Tibial nerve (tissue), 4 donors: Measurements from ENCODE around the gene HOXA11. TPM values are rescaled to one million over a fixed set of nuclear protein-coding genes. Genes with fewer than 3 reads are reported as not detected.

Source experiments
- DNase-seq, 2 donors: peaks; one replicate each; pipeline ENCODE4 v3.0.0-alpha.2; 2019; ENCODE audit warnings: low spot score in 2 of 2
- H3K27ac ChIP-seq, 4 donors: fragments of 200-600 bp; sonication (generic) in 3 of 4; one replicate each; pipeline ENCODE4 v1.5.1; 2017 to 2019; ENCODE audit warnings: mild to moderate bottlenecking in 1 of 4
- H3K27me3 ChIP-seq, 2 donors: fragments of 200-600 bp; sonication (generic) in 1 of 2; one replicate each; pipeline versions ENCODE4 v1.5.1 to v1.6.0; 2017 to 2019
- H3K36me3 ChIP-seq, 3 donors: fragments of 200-600 bp; sonication (generic); one replicate each; pipeline ENCODE4 v1.5.1; 2018 to 2019
- H3K4me1 ChIP-seq, 4 donors: fragments of 200-600 bp; sonication (generic) in 3 of 4; one replicate each; pipeline ENCODE4 v1.5.1; 2017 to 2019
- H3K4me3 ChIP-seq, 4 donors: fragments of 200-600 bp; sonication (generic) in 3 of 4; one replicate each; pipeline ENCODE4 v1.5.1; 2017 to 2019; ENCODE audit warnings: mild to moderate bottlenecking in 1 of 4, moderate library complexity in 1 of 4
- H3K9me3 ChIP-seq, 4 donors: fragments of 200-600 bp; sonication (generic) in 3 of 4; one replicate each; pipeline ENCODE4 v1.5.1; 2017 to 2019
- EP300 ChIP-seq, 2 donors: sonication (generic); formaldehyde crosslinking; IDR thresholded peaks; one replicate each; pipeline ENCODE4 v1.6.1; 2017; ENCODE audit warnings: antibody characterized with exemption in 2 of 2, mild to moderate bottlenecking in 1 of 2
- POLR2A ChIP-seq, 2 donors: fragments of 450-650 bp; IDR thresholded peaks; one replicate each; pipeline ENCODE4 v1.6.1; 2017; ENCODE audit warnings: antibody characterized with exemption in 2 of 2, mild to moderate bottlenecking in 2 of 2, moderate library complexity in 2 of 2
- WGBS, 2 donors: methylation state at CpG; one replicate each; pipeline ENCODE4 v1.1.5; 2018; 5-methylcytosine and 5-hydroxymethylcytosine counted together
- total RNA-seq, 4 donors: library from RNA; depleted of rRNA; stranded (reverse); fragments of >200 nt; gene quantifications; one replicate each; pipeline ENCODE4 v1.1.0, GENCODE V29; 2016
- TF ChIP-seq, protein P1 (sequence below), 5 experiments: fragments of 200-600 bp in 3 of 5; fragments of 450-650 bp in 2 of 5; sonication (generic) in 3 of 5; IDR thresholded peaks; one replicate each; pipeline ENCODE4 v1.5.1; 2016 to 2019; ENCODE audit warnings: antibody characterized with exemption in 5 of 5, mild to moderate bottlenecking in 3 of 5, moderate library complexity in 2 of 5

The HOXA11 gene
- total RNA-seq, 4 donors from 2014 or later: 5.0 to 13.2 (median 9.5) TPM

GRCh38 chr7:27202862-27203134, 17.8 kb upstream of the HOXA11 start:
- Histone ChIP-seq H3K36me3 (no peaks in the 10 kb centered on the region), H3K4me1 (peaks cover 0 to 65% (median 34%) of the 10 kb centered on the region in 4 donors), H3K4me3 (no peak overlapping the region), H3K27ac (no peak overlapping the region), H3K9me3 (no peaks in the 10 kb centered on the region), H3K27me3 (peaks cover 6 to 93% of the 10 kb centered on the region in 2 donors)
- WGBS, 2 donors: 32 to 41% methylated on average over 3 of the region's 3 CpGs
- TF ChIP-seq, protein P1, sequence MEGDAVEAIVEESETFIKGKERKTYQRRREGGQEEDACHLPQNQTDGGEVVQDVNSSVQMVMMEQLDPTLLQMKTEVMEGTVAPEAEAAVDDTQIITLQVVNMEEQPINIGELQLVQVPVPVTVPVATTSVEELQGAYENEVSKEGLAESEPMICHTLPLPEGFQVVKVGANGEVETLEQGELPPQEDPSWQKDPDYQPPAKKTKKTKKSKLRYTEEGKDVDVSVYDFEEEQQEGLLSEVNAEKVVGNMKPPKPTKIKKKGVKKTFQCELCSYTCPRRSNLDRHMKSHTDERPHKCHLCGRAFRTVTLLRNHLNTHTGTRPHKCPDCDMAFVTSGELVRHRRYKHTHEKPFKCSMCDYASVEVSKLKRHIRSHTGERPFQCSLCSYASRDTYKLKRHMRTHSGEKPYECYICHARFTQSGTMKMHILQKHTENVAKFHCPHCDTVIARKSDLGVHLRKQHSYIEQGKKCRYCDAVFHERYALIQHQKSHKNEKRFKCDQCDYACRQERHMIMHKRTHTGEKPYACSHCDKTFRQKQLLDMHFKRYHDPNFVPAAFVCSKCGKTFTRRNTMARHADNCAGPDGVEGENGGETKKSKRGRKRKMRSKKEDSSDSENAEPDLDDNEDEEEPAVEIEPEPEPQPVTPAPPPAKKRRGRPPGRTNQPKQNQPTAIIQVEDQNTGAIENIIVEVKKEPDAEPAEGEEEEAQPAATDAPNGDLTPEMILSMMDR (IDR thresholded peaks at IDR 0.05): no peak
- no peak for TF ChIP-seq EP300 (IDR thresholded peaks at IDR 0.05)
- TF ChIP-seq POLR2A (IDR thresholded peaks at IDR 0.05): no peak
- no peak for DNase-seq

GRCh38 chr7:27202018-27202861, 17.2 kb upstream of the HOXA11 start:
- 29 to 41% methylated on average over 30 of the region's 30 CpGs for WGBS, 2 donors
- Histone ChIP-seq H3K9me3 (no peaks in the 10 kb centered on the region), H3K27ac (no peak overlapping the region), H3K4me3 (no peak overlapping the region), H3K27me3 (peaks cover 7 to 93% of the 10 kb centered on the region in 2 donors), H3K36me3 (no peaks in the 10 kb centered on the region), H3K4me1 (peaks cover 0 to 65% (median 34%) of the 10 kb centered on the region in 4 donors)
- TF ChIP-seq, protein P1 (IDR thresholded peaks at IDR 0.05): no peak
- peak in 1 of 2 donors; percentile 7 for TF ChIP-seq EP300 (IDR thresholded peaks at IDR 0.05)
- no peak for DNase-seq

GRCh38 chr7:27201580-27202017, 16.6 kb upstream of the HOXA11 start:
- H3K36me3 ChIP-seq: no peaks in the 10 kb centered on the region
- no peak overlapping the region for H3K27ac ChIP-seq
- DNase-seq: no peak
- peaks cover 0 to 65% (median 34%) of the 10 kb centered on the region in 4 donors for H3K4me1 ChIP-seq
- H3K4me3 ChIP-seq: peak overlapping the region in 1 of 4 donors; percentile 0
- no peak for TF ChIP-seq POLR2A (IDR thresholded peaks at IDR 0.05)
- TF ChIP-seq, protein P1 (IDR thresholded peaks at IDR 0.05): no peak
- TF ChIP-seq EP300 (IDR thresholded peaks at IDR 0.05): no peak
- 41 to 50% methylated on average over 4 of the region's 4 CpGs for WGBS, 2 donors
- H3K27me3 ChIP-seq: peaks cover 7 to 93% of the 10 kb centered on the region in 2 donors
- H3K9me3 ChIP-seq: no peaks in the 10 kb centered on the region

DNA sequence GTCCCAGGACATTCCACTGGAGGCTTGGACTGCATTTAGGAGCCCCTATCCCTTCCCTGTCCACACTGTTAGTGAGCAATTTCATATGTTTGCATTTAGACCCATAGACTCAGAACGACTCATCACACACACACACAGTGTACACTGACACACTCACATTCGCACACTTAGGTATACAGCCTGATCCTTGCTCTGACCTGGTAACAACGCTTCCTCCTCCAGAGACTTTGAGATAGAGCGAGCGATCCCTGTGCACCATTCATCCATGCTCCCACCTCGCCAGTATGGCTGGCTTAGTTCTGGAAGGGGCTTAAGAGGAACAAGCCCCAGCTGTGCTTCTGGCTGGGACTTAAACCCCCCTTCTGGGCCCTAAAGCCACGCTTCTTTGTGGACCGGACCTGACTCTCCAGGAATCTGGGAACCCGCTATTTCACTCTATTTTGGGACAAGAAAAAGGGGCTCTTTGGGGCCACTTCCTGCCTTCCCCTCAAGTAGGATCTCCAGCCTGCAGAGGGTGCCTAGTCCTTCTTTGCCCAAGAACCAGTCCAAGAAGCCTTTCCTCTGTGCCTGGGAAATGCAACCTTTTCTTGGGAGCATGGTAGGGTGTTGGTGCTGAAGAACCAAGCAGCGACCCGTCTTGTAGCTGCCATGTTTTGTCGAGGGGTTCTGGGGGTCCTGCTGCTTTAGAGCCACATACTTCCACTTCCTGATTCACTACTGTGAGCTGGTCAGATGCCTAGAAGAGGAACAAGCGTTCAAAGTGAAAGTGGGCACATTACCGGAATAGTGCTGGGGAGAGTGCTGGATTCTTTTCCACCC, 15.9 kb upstream of the HOXA11 start:
- WGBS, 2 donors: 34 to 36% methylated on average over 14 of the region's 14 CpGs
- Histone ChIP-seq H3K9me3 (no peaks in the 10 kb centered on the region), H3K27ac (no peak overlapping the region), H3K27me3 (peaks cover 7 to 90% of the 10 kb centered on the region in 2 donors), H3K4me3 (peak overlapping the region in 2 of 4 donors; percentile 0 to 53), H3K4me1 (peaks cover 0 to 63% (median 34%) of the 10 kb centered on the region in 4 donors), H3K36me3 (no peaks in the 10 kb centered on the region)
- TF ChIP-seq, protein P1 (IDR thresholded peaks at IDR 0.05): no peak
- TF ChIP-seq POLR2A (IDR thresholded peaks at IDR 0.05) (no peak), EP300 (IDR thresholded peaks at IDR 0.05) (no peak)
- no peak for DNase-seq
